NCI-H1694 (cell line): Measurements from ENCODE around the gene OR6C2.
"Not testable (repeated sequence)": the region's sequence is repeated elsewhere in the genome, so short reads cannot be mapped to it uniquely, and the experiment has no call there.

Experiments used
- DNase-seq: peaks from one replicate; lab custom pipeline; 2025; lab: John Stamatoyannopoulos, UW

Gene OR6C2

GRCh38 chr12:55443776-55444175 is at the start of gene OR6C2:
OR6C2 (plus strand) TSS chr12:55444076; CDS start chr12:55452214, 8,138 bp downstream.
- DNase-seq = no peak

DNA sequence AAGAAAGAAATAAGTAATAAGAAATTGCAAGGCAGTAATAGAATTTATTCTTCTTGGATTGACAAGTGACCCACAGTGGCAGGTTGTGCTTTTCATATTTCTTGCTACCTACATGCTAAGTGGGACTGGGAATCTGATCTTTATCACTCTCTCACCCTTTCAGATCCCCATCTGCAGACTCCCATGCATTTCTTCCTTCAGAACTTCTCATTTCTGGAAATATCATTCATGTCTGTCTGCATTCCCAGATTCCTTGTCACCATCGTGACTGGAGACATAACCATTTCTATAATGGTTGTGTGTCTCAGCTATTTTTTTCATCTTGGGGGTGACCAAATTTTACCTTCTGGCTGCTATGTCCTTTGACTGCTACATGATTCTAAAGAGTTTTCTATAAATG is 47.5 kb upstream of the OR6C2 start:
- no peak for DNase-seq

GRCh38 chr12:55400229-55400628 is 43.6 kb upstream of the OR6C2 start, which contains the start of gene OR6C65:
OR6C65 (plus strand) TSS chr12:55400529; CDS start chr12:55400529, 0 bp downstream.
- no peak for DNase-seq

GRCh38 chr12:55407866-55408265 is 36.0 kb upstream of the OR6C2 start:
- no peak for DNase-seq

- DNase-seq = not testable (repeated sequence)
Observed at GRCh38 chr12:55409133-55409532, 34.7 kb upstream of the OR6C2 start.

GRCh38 chr12:55412138-55412537 is 31.7 kb upstream of the OR6C2 start:
- DNase-seq = not testable (repeated sequence)

- DNase-seq = not testable (repeated sequence)
Observed at GRCh38 chr12:55413498-55414388, 30.1 kb upstream of the OR6C2 start.

GRCh38 chr12:55414396-55414823 is 29.5 kb upstream of the OR6C2 start:
- DNase-seq = not testable (repeated sequence)

- not testable (repeated sequence) for DNase-seq
Observed at GRCh38 chr12:55414889-55415288, 29.0 kb upstream of the OR6C2 start.

DNA sequence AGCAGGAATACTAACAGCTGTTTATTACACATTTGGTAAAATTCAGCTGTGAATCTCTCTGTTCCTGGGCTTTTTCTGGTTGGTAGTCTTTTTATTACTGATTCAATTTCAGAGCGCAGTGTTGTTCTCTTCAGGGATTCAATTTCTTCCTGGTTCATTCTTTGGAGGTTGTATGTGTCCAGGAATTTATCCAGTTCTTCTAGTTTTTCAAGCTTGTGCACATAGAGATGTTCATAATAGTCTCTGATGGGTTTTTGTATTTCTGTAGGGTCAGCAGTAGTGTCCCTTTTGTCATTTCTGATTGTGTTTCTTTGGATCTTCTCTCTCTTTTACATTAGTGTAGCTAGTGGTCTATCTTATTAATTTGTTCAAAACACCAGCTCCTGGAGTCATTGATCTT is 26.9 kb upstream of the OR6C2 start:
- no peak for DNase-seq

DNA sequence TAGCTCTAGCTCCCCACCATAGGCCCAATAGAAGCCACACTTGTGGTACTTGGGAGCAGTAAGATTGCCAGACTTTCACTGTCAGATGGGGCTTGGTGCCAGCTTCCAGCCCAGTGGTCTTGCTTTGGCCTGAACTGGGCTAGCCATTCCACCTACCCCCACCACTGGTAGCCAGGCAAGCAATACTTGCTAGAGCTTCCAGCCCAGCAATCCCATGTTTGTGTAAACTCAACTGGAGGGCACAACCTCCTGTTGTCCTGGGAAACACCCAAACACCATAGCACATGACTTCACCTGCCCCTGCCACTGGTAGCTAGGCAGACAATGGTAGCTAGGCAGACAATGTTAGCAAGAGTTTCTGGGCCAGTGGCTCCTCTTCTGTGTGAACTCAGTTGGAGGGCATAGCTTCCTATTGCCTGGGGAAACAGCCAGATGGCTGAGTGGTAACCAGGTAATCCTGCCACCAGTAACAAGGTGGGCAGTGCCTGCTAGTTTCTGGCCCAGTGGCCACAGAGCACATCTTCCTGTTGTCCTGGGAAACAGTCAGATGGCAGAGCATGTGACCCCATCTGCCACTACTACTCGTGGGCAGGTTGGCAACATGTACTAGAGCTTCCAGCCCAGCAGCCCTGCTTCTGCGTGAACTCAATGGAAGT is 23.4 kb upstream of the OR6C2 start:
- DNase-seq = no peak

DNA sequence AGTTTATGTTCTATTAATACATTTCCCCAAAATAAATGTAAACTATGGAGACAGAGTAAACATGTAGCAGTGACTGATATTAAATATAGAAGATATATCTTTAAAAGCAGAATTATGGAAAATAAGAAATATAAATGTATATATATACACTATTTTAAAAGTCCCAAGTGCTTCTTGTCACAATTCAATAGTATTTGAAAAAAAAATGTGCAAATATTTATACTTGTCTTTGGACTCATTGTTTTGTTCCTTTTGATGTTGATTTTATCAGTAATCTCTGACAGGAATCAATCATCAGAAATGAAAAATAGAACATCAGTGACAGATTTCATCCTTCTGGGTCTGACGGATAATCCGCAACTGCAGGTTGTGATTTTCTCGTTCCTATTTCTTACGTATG is 17.9 kb upstream of the OR6C2 start, which contains the start of gene OR6C76:
Gene OR6C76 (plus strand): TSS at position 301 of the 400 bp plus-strand sequence. CDS start 0 bp downstream, at position 301.
- DNase-seq = no peak

DNA sequence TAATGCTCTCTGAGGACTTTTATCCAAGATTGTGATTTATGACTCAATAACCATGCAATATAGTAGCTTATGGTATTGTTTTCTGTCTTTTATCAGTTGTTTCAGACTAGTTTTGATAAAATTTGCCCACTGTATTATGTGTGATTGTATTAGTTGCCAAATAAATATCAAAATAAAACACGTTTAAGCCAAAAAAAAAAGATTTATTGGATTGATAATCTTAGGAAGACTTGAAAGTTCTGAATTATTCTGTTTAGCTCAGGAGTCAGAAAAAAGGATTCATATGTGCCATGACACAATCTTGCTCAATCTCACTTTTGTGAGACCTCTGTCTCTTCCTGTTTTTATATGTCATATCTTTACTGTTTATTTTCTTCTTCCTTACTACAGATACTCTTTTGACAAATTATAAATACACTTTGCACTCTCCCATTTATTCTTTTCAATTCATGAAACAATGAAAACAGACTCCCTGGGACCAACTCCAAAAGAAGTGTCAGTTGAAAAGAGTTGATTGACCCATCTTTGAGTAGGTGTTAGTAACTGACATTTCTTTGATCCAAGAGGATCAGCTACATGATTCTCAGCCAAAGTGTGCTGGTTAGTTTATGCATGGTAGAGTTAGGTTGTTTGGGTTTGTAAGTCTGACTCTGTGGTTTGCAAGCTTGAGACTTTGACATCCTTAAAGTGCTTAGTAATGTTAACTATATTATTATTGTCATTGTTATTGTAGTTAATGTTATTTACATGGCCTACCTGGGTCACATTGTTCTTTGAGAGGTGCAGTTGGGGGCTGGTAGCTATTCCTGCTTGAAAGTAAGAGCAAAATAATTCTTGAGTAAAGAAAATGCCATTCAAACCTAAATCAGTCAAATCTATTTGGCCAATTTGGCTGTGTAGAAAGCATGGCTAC is 15.3 kb upstream of the OR6C2 start:
- no peak for DNase-seq

GRCh38 chr12:55441233-55441632 is 2.6 kb upstream of the OR6C2 start:
- not testable (repeated sequence) for DNase-seq

- DNase-seq = no peak
Observed at GRCh38 chr12:55445357-55445756, 1.5 kb downstream of the OR6C2 start.

- DNase-seq = no peak
Observed at GRCh38 chr12:55446326-55446725, 2.5 kb downstream of the OR6C2 start.

- no peak for DNase-seq
Observed at GRCh38 chr12:55448825-55449224, 4.9 kb downstream of the OR6C2 start.

GRCh38 chr12:55464926-55465325 is 21.1 kb downstream of the OR6C2 start:
- not testable (repeated sequence) for DNase-seq

GRCh38 chr12:55467836-55468235 is 24.0 kb downstream of the OR6C2 start:
- DNase-seq = no peak

DNA sequence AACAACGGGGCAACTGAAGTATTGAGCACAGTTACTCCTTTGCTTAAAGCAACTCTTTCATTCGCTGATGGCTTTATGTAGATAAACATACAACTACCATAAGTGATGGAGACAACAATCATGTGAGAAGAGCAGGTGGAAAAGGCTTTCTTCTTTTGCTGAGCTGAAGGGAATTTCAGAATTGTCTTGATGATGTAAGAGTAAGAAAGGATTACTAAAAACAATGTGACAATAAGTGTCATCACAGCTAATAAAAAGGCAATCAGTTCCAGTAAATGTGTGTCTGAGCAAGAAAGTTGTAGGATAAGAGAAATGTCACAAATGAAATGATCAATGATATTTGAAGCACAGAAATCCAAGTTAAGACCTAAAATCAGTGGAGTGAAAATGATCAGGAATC is 25.4 kb downstream of the OR6C2 start:
- no peak for DNase-seq

DNA sequence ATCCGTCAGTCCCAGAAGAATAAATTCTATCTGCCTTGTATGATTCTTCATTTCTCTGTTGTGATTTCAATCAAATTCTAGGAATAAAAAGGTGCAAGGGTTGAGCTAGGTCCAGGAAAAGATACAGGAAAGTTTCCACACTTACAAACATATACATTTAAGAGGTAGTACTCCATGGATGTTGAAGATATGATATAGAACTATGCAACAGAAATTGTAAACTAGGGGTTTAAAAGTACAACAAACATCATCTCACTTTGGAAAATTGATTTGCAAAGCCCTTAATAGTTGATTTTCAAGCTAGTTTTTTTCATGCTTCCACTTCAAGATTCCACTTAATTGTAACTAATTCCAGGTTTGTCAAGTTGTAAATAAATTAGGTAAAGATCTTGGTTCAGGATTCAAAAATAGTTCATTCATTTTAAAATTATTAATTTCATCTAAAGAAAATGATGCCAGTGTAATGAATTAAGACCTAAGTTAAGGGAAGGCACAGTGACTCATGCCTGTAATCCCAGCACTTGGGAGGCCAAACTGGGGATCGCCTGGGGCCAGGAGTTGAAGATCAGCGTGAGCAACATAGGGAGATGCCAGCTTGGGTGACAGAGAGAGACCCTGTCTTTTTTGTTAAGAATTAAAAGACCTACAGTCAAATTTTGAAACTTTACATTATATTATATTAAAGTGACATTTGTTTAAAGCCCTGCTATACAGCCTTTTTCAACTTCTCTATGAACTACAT is 26.4 kb downstream of the OR6C2 start, which contains the start of gene OR6C70:
Gene OR6C70 (minus strand): TSS at position 51 of the 742 bp plus-strand sequence. CDS start 0 bp downstream, at position 51.
- no peak for DNase-seq
